ENCODE data around the gene FAM78B.

FAM78B gene

DNA sequence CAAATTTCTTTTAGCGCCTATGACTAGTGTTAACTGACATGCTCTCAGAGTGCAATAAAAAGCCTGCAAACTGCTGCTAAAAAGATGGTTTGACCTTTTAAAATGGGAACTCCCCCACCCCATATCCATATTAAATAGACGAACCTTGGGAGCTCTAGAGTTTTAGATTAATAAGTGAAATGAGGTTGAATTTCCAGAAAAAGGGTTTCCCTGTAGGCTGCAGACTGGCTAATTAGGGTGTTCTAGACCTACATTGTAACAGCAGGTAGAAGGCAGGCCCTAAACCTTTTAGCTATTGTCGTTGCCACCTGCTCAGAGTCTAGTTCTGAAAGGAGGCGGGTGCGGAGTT, 2.2 kb downstream of the FAM78B start:
- no peak for DNase-seq (ENCODE audit: low spot score)

DNA sequence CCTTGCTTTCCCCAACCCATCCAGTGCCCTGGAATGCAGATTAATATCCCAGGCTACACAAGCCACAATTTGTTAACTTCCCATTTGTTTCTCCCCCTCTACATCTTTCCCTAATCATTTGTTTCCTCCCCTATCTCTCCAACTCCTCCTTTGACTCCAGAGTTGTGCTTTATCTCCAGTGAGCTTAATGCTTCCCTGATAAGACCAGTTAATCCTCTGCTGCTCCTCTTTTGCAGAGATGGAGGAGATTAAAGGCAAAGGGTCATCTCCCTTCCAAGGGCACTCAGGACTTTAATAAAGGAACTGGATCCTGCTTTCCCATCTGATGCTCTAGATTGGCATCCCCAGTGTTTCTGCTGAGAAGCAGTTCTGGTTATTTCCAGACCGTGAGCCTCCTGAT, 7.1 kb downstream of the FAM78B start:
- no peak for DNase-seq (ENCODE audit: low spot score)

DNA sequence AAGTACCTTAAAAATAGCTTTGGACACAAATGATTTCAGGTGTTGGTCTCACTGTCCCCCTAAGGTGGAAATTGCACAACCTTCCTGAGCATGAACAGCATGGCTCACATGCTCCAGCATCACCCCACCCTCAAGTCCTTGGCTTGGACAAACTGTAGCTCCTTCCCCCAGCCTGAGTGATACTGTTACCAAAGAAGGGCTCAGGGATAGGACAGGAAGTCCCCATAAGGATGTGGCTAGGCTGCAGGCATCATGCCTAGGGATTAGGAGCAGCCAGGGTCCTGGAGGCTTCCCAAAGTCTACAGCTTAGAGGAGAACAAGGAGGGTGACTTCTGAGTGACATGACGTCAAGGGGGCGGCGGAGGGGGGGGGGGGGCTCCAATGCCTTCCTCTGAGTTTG, 10.1 kb downstream of the FAM78B start:
- DNase-seq (ENCODE audit: low spot score), result no peak

DNA sequence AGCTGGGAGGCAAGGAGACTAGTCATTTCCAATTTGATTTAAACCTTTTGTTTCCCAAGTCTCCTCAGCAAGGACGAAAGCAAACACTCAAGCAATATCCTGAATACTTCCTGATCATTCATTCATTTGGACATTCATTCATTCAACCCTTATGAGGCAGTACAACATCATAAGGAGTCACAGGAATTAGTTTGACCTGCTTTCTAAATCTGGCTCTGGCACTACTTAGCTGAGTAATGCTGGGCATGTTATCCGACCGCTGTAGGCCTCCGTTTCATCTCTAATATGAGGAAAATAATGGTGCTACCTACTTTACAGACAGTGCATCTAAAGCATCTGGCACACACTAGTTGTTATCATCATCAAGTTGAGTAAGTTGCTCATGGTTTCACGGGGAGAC, 11.7 kb downstream of the FAM78B start:
- no peak for DNase-seq (ENCODE audit: low spot score)

DNA sequence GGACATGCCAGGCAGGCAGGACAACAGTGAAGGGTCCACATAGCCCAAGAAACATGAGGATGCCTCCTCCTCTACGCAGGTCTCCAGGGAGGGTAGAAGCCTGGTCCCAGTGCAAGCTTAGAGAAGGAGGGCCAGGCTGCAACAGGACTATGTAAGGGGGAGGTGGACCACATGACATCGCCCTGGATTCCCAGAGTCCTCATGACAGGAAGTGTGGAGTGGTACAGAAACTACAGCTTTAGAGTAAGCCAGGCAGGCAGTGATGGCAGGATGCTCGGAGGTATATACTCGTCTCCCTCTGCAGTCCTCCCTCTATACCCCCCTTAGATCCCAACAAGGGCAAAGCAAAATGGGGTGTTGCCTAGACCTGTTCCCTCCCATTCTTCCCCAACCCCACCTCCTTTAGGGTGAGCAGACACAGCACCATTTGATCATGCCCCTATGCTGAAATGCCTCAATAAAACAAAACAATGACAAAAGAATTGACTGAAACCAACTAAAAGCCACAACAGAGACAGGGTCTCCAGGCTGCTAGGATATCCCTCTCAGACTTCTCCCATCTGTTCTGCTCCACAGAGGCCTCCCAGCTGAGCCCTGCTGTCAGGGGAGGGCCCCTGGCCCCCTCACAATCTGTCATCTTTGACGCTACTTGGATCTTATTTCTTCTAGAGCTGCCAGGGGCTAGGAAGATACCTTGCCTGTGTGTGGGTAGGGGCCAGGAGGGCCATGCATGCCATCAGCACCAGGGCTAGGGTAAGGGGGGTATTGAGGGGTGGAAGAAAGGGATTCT, 13.1 kb downstream of the FAM78B start:
- DNase-seq (ENCODE audit: low spot score), result no peak

DNA sequence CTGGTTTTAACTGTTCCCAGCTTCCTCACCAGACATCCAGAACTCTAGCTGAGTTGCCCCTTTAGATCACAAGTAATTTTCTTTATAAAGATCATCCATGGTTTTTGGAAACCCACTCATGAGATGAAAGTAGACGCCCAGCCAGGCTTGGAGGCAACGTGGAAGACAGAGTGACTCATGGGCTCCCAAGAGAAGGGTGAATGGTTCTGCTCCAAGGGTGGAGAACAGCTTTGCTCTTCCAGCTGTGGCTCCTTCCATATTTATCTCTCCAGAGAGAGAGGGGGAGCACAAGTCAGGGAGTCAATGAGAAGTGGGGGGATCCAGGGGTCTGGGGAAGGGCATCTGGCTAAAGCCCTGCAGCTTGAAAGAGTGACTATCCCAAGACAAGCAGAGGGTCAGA, 13.8 kb downstream of the FAM78B start:
- no peak for DNase-seq (ENCODE audit: low spot score)

DNA sequence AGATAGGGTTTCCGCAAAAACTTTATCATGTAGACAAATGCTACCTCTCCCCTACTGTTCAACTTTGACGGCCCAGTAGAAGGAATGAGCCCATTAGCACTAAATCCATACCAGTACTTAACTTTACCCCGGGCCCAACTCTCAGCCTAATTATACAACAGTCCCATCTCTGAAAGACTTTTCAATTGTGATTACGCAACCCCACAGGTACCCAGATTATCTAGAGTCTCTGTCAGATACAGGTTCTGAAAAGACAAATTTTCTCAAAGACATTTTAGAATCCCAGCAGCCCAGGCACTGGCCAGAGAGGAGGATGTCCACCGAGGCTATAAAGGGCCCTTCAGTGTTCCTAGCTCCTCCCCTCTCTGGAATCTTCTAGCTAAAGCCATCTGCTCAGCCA, 15.0 kb downstream of the FAM78B start:
- no peak for DNase-seq (ENCODE audit: low spot score)

DNA sequence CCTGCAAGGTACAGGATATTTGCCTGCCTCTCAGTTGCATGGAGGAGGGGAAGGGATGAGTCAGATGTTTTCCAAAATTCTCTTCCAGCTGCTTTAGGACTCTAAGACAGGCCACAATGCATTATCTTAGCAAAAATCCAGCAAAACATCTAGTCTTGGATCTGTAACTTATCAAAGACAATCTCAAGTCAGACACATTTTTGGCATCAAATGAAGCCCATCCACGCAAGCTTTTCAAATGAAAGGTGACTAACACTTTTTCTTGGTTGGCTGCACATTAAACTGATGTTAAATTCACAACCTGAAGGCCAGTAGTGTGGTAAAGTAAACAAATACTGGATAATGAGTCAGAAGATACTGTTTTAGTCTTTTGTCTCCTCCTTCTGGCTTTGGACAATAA, 21.3 kb downstream of the FAM78B start:
- no peak for DNase-seq (ENCODE audit: low spot score)

DNA sequence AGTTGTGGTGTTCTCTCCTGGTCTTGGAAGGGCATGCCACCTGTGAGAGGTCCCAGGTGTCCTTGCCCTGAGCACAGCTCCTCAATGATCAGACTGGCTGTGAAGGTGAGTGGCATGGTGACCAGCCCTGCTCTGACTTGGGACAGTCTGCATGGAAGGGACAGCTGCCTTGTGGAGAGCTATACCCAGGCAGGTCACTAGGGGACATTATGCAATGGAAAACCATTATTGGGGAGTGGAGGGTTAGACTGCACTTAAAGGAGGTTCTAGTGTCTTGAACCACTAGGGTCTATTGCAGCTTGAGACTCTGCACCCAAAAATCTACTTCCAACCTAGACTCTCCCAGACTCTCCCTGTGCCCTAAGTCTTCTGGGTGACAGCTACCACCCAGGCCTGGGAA, 24.8 kb downstream of the FAM78B start:
- no peak for DNase-seq (ENCODE audit: low spot score)

DNA sequence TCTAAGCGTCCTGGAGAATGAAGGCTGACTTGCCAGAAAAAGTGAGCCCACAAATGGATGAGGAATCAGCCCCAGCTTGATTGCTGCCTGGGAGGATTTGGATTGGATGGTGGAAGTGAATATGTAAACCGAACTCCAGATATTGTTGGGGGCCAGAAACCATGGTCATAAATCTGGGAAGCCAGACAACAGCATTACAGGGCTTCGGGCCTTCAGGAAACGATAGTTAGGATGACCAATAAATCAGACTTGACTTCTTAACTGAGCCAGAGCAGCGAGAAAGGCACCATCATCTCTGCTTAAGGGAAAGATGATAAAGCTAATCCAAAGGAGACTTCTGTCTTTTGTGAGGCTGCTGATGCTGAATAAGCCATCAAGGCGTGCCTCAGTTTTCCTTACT, 26.6 kb downstream of the FAM78B start:
- DNase-seq (ENCODE audit: low spot score), result no peak

DNA sequence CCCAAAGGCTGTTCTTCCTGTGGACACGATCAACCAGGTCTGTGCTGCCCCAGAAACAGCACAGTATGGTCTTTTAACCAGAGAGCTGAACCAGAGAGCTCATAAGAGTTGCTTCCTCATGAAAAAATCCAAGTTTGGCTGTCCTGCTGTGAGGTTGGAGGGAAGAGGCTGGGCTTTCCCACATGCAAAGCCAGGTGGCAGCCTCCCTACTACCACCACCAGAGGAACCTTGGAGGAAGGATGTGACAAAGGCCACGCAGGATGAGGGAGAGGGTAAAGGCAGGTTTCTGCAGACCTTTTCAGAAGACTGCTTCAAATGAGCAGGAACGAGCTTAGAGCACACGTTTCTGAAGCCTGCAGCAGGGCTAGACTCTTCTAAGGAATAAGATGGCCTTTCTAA, 27.1 kb downstream of the FAM78B start:
- no peak for DNase-seq (ENCODE audit: low spot score)

DNA sequence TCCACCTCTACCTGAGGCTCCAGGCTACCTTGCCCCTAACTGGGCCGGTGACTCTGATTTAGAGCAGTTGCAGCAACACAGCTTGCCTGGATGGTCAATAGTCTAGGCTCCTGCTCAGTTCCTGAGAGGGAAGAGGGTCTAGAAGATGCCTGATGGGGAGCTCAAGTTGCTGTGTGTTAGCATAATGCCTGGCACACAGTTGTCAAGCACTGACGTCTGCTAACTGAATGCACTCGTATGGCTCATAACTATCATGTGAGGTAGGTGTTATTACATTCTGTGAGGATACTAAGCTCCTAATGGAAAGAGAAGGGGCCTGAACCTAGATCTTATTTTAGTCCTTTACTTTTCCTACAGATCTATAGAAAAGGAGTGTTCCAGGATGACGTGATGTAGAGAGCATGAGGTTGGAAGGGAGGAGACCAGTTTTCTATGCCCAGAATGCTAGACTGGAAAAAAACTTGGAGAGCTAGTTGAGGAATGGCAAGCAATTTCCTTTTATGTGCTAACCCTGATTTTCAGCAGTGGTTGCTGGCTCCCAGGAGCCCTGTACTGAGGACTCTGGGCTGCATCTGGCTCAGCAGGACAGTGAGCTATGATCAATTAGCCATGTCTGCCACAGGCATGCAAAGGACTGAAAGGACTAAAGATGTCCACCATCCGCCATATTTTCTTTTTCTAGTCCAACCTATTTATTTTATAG, 30.0 kb downstream of the FAM78B start:
- DNase-seq (ENCODE audit: low spot score), result no peak

DNA sequence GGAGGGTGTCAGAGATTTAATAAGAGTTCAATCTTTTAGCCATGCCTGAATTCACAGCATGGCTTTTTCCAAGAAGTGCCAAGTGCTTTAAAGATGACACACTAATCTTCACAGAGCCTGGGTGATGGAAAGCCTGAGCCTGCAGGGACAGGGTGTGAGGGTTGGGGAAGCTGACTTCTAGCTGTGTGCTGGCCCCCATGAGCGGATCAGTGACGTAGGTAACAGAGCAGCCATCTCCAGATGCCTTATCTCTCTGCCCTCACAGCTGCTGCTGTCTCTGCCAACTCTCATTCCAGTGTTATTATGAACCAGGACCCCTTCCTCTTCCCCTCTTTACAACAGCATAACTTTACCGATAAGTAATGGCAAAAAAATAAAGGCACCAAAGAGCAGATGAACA, 30.6 kb downstream of the FAM78B start:
- DNase-seq (ENCODE audit: low spot score), result no peak

DNA sequence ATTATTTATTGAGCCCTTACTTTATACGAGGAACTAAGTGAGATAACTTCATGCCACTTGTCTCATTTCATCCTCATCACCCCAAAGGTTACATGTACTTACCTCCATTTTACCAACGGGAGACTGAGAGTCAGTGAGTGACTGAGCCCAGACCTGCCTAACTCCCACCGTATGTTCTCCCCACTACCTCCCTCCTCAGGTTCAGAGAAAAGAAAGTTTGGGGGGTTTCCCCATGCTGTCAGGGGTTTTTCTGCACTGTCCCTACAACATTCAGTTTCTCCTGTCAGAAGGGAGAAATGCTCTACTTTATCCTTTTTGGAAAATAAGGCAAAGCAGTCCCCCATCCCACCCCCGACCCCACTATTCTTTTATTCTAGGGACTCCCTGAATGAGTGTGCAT, 32.9 kb downstream of the FAM78B start:
- DNase-seq (ENCODE audit: low spot score), result no peak

DNA sequence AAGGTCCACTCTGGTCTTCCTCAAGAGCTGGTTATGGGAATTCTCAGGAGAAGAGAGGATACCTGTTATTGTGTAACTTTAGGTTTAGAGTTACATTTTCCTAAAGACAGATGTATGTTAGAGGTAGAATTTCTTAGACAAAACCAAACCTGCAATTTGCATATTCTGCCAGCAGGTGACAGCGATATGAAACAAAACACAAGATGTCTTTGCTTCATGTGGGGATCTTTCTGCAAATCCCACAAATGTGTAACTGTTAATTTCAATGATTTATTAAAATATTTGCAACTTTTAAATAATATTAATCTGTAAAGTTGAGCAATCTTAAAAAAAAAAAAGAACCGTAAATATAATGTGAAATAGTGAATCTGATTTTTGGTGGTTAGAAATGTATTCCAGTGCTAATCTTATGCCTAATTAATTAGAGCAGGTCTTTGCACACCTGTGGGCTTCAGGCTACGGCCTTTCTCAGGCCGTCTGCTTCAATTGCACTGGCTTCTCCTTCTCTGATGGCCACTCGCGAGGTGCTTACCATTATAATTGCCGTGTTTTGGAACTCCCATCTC, 33.4 kb downstream of the FAM78B start:
- DNase-seq (ENCODE audit: low spot score), result no peak

DNA sequence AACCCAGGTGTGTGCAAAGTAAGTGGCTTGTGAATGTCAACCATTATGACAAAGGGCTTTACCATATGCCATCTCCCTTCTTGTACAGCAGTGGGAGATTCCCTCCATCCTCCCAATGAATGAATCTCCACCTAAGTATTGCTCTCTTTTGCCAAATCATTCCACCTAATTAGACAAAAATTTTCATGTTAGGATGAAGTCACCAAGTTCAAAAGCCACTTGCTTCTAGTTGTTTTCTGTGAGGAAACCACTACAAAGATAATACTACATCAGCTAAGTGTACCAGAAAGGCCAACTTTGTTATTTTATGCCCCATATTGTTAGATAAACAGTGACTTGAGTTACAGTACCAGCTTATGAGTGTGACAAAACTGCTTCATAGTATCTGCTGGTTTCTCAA, 34.3 kb downstream of the FAM78B start:
- no peak for DNase-seq (ENCODE audit: low spot score)

DNA sequence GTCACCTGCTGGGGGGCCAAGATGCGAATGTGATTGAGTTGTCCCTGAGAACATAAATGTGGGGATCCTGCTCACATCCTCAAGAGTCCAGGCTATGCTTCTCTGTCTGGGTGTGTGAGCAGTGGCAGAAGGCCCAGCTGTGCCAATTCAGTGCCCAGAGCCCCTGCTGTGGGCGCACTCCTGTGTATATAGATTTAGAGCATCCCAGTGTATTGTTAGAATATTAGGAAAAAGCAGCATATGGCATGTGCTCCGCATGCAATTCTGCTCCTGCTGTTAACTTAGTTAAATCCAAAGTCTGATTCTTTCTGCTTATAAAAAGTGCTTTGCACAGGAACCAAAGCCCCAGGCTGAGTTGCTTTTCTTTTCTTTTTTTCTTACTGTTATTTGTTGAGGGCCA, 37.8 kb downstream of the FAM78B start:
- DNase-seq (ENCODE audit: low spot score), result no peak

DNA sequence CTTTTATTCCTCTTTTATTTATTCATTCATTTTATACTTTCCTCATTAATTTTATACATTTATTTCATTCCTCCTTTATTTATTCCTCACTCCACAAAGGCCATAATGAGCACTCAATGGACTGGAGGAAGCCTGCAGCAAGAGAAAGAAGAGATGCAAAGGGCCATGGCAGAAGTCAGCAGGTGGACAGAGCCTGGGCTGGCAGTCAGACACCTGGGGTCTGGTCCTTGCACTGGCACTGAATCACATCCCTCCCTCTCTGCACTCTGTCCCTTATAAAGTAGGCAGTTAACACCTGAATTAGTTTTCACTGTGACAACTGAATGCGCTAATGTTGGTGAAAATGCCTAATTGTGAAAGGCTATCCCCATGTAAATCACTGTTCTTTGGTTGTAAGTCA, 38.6 kb downstream of the FAM78B start:
- DNase-seq (ENCODE audit: low spot score), result no peak

DNA sequence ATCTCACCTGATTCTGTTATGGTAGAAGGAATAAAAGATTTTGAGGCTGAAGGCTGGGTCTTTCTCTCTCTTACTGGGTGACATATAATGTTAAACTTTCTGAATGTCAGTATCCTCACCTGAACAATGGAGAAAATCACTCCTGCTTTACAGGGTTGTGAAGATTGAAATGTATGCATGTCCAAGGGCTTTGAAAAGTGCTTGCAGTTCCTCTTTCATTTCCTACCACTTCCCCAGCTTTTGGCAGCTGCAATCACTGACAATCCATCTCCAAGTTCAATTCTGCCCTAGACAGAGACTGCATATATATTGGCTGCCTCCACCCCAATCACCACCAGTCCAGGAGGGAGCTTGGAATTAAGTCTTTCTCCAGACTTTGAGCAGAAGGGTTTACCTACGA, 39.8 kb downstream of the FAM78B start:
- DNase-seq (ENCODE audit: low spot score), result no peak

DNA sequence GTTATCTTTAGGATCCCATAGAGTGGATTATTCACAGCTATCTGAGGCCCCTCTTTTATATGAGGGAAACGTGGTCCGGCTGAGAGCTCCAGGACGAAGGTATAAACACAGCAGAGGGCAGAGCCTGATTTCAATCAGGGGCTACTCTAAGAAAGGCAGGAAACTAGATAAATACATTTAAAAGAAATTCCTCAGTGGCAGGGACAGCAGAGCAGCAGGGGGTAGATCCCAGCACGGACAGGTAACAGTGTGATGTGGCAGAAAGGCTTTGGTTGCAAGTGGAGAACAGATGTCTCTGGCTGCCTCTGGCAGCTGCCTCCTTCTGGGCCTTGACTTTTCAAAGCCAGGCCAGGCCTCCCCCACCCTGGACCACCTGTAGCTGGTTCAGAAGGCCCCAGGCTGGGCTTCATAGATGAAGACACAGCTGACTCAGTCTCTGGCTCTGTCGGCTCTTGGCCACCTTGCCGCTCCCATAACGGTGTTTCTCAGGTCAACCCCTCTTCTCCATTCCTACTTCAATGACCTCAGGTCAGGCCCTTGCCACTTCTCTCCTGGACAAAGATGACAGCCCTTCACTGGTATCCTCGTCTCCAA, 43.8 kb downstream of the FAM78B start:
- DNase-seq (ENCODE audit: low spot score), result no peak

DNA sequence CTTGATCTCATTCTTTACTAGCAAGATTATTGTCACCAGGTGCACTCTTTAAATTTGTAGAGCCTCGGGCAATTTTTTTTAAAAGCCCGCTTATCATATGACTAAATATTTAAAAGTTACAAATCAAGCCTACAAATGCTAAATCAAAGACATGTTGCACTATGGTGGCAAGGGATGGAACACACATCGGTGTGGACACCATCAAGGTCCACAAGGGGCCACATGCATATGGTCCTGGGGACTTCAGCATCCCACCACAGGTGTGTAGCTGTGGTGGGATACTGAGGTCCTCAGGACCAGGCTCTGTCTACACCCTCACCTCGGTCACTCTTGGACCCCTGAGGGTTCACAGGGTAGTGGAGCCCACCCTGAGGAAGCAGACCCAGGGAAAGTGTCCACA, 45.8 kb downstream of the FAM78B start:
- DNase-seq (ENCODE audit: low spot score), result no peak

DNA sequence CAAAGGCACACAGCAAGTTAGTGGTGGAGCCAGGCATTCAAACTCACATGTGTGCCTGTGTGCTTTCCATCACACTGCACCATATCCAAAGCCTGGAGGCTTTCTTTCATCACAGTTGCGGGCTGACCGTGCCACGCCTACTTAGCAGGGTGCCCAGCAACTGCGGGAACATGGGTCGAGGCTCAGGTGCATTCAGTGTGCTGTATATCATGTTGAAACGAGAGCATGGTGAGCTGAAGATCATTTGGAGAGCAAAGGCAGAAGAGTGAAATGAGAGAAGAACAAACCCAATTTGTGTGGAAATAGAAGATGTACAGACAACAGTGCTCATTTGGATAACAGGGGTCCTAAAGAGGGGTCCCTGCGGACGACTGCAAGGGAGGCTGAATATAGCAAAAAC, 46.5 kb downstream of the FAM78B start:
- DNase-seq (ENCODE audit: low spot score), result no peak

DNA sequence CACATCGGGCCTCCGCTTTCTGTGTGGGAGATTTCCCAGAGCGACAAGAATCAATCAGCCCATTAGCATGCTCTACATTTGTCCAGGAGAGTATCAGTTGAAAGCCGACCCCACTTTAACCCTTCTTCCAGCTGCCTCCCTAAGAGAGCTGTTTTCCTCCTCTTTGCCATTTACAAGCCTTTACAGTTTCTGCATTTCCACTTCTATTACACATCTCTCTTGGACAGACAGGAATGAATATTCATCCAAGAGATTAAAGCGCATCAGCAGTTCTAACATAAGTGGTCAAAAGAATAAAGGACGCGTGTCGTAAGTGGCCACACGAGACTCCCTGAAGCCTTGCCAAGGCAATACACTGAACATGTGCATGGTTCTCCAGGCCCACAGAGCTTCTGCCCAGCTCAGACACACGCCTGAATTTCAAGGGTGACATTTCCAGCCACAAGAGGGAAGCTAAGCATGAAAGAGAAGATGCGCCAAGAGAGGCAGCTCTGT, 47.3 kb downstream of the FAM78B start:
- no peak for DNase-seq (ENCODE audit: low spot score)
